GM19438 (cell line): ENCODE measurements around the gene NRTN.

Source experiments
- ATAC-seq: cut with Tn5 transposase; IDR thresholded peaks from one replicate; pipeline ENCODE4 v1.9.1; 2021; ENCODE audit warnings: low read depth; ENCODE audit not compliant: unreplicated experiment

Gene NRTN

GRCh38 chr19:5789886-5790558 lies 14.8 kb upstream of the NRTN start:
- ATAC-seq, result no peak

GRCh38 chr19:5790559-5791520 lies 14.0 kb upstream of the NRTN start, which contains the start of gene DUS3L:
Gene DUS3L, minus strand, starts transcription at chr19:5791163. Its CDS starts 22 bp downstream, at chr19:5791141.
- ATAC-seq, result peak; percentile 80

DNA sequence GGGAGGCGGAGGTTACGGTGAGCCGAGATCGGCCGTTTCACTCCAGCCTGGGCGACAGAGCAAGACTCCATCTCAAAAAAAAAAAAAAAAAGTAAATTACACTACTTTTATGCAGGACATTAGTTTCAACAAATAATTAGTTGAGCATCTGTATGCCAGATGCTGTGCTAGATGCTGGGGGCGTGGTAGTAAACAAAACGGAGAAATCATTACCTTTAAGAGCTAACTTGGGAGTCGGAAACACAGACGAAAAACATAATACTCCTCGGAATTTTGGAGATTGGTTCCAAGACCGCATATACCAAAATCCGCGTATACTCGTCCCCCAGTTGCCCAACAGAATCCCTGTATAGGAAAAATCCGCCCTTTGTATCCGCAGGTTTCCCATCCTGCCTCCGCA lies 12.6 kb upstream of the NRTN start:
- ATAC-seq, result no peak

- no peak for ATAC-seq
These were observed 11.7 kb upstream of the NRTN start for GRCh38 chr19:5793188-5793587.

- no peak for ATAC-seq
These were observed 9.4 kb upstream of the NRTN start for GRCh38 chr19:5795382-5795919.

DNA sequence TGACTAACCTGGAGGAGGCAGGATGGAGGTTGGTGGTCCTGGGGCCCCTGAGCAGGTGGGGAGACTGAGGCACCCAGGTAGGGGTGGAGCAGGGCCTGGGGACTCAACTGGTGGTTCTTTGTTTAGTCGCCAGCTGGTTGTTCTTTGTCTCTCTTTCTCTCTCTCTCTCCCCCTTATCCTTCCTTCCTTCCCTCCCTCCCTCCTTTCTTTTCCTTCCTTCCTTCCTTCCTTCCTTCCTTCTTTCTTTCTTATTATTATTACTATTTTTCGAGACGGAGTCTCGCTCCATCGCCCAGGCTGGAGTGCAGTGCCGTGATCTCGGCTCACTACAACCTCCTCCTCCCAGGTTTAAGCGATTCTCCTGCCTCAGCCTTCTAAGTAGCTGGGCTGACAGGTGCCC lies 6.6 kb upstream of the NRTN start:
- ATAC-seq, result no peak

DNA sequence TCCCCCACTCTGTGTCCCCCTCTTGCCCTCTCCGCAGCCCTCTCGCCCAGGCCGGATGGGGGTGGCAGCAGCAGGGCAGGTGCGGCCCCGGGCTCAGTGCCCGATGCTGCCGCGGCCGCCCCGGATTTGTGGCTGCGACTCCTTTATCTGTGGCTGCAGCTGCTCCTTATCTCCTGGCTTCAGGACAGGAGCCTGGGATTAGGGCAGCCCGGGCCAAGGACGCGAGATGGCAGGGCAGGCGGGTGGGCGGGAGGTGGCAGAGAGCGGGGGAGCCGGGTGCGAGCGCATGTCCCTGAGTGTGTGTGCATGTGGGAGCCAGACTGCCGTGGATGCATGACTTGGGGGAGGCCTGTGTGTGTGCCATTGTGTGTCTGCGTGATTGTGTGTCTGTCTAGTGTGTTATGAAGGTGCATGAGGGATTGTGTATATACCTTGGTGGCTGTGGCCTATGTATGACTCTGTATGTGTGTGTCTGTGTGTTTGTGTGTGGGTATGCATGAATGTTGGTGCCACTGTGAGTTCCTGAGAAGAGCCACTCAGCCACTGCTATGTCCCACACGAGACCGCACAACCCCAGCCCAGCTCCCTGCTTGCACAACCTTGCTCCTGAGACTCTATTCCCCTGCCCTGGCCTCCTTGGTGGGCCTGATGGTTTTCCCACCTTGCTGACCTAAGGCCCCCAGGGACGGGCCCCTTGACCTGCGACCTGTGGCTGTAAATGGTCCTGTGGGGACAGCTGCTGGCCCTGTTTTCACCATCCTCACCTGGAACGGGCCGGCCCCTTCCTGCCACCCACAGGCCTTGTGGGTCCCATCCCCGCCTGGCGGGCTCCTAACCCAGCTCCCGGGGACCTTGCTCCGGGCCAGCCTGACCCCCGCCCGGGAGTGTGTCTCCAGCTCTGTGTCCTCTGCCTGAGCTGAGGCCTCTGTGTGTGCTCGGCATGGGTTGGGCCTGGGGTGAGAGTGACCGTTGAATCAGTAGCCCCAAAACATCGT lies 5.3 kb upstream of the NRTN start:
- no peak for ATAC-seq

- ATAC-seq, result no peak
These were observed 4.3 kb upstream of the NRTN start for GRCh38 chr19:5800361-5801270.

- ATAC-seq, result no peak
These were observed 2.9 kb upstream of the NRTN start for GRCh38 chr19:5801796-5802619.

- ATAC-seq, result no peak
These were observed 1.5 kb upstream of the NRTN start for GRCh38 chr19:5803441-5803751.

GRCh38 chr19:5803752-5804515 lies 933 bp upstream of the NRTN start:
- peak; percentile 64 for ATAC-seq

DNA sequence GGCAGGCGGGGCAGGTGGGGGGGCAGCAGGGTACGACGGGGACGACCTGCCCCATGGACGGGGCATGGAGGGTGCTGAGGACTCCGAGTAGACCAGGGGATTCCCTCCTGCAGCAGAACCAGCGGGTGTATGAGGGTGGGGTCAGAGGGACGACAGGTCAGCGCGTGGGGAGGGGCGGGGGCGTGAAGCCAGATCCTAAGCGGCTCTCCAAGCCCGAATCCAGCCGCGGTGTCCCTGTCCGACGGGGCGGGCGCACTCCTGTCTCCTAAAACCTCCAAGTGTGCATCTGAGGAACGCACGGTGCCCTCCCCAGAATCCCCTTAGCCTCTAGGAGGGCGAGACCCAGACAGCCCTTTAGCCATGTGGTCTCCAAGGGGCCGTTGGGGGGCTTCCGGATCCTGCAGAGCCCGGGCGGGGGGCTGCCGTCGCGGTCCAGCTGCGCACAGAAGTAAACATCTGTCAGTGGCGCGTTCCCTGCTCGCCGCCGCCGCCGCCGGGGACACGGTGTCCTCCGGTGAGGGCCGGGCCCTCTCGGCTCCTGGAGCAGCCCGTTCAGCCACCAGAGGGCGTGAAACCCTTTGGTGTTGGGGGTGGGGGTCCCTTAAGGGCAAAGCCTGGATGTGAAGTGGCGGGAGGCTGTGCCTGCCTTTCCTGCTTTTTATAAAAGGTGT lies 730 bp downstream of the NRTN start:
- no peak for ATAC-seq

- no peak for ATAC-seq
These were observed 1.2 kb downstream of the NRTN start for GRCh38 chr19:5806133-5806489.

DNA sequence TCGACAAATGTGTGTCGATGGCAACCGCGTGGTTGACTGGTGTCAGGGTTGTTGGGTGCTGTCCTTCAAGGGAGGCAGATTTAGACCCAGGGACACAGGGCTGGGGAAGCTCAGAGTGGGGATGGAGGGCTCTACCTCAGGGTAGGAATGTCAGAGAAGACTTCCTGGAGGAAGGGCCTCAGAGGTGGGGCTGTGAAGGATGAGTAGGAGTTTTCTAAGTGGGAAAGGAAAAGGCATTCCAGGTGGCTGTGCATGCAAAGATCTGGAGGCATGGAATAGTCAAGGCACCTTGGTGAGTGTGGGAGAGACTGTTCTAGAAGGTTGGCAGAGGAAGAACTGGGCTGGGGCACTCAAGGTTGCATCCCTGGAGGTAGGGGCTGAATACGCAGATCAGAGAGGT lies 2.0 kb downstream of the NRTN start:
- no peak for ATAC-seq

- no peak for ATAC-seq
These were observed 3.4 kb downstream of the NRTN start for GRCh38 chr19:5808120-5808816.

DNA sequence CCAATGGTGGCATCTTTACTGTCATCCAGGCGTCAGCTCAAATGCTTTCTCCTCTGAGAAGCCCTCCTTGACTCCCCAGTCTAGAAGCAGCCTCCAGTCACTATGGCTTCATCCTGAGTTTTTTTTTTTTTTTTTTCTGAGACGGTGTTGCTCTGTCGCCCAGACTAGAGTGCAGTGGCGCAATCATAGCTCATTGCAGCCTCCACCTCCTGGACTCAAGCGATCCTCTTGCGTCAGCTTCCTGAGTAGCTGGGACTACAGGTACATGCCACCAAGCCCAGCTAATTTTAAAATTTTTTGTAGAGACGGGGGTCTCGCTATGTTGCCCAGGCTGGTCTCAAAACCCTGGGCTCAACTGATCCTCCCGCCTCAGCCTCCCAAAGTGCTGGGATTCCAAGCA lies 4.2 kb downstream of the NRTN start:
- ATAC-seq, result no peak

DNA sequence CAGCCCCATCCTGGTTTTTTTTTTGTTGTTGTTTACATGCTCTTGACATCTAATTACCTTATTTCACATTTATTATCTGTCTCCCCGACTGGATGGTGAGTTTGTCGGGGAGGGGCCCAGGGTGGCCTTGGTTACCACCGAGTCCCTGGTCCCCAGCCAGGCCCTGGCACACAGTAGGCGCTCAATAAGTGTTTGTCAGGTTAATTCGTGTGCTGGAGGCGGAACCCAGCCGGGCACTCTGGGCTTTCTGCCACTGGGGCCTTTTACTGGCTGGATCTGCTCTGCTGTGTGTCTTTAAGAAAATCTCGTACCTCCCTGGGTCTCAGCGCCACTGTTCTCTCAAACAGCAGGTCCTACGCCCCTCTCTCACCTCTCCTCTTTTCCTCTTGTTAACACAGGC lies 4.6 kb downstream of the NRTN start:
- no peak for ATAC-seq
